Measurements from ENCODE around the gene LYZL6.
"Not testable (repeated sequence)": the region's sequence is repeated elsewhere in the genome, so short reads cannot be mapped to it uniquely, and the experiment has no call there.

Gene LYZL6

DNA sequence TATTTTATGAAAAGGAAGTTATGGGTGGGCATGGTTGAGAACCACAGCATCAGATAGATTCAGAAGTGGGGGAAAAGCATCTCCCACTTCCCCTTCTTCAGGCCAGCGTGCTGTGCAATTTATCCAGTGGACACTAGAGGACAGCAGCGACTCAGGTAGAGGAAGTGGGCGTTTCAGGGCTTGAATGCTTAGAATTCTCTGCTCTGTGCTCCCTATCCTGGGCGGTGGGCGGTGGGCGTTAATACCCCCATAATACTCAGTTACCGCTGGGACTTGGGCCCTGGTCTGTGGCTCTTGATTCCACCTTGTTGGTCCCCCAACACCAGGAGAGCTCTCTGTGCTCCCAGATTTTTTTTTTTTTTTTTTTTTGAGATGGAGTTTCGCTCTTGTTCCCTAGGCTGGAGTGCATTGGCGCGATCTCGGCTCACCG, 3.7 kb upstream of the LYZL6 start:
- TF ChIP-seq, protein P1, sequence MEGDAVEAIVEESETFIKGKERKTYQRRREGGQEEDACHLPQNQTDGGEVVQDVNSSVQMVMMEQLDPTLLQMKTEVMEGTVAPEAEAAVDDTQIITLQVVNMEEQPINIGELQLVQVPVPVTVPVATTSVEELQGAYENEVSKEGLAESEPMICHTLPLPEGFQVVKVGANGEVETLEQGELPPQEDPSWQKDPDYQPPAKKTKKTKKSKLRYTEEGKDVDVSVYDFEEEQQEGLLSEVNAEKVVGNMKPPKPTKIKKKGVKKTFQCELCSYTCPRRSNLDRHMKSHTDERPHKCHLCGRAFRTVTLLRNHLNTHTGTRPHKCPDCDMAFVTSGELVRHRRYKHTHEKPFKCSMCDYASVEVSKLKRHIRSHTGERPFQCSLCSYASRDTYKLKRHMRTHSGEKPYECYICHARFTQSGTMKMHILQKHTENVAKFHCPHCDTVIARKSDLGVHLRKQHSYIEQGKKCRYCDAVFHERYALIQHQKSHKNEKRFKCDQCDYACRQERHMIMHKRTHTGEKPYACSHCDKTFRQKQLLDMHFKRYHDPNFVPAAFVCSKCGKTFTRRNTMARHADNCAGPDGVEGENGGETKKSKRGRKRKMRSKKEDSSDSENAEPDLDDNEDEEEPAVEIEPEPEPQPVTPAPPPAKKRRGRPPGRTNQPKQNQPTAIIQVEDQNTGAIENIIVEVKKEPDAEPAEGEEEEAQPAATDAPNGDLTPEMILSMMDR (IDR thresholded peaks at IDR 0.05; ENCODE audit: low read length, missing control alignments) = peak; percentile 87
- DNase-seq (ENCODE audit: low read depth) = peak; percentile 52
- peak overlapping the region; percentile 2 for H3K4me3 ChIP-seq (replicated peaks; ENCODE audit: low read depth, low read length)

DNA sequence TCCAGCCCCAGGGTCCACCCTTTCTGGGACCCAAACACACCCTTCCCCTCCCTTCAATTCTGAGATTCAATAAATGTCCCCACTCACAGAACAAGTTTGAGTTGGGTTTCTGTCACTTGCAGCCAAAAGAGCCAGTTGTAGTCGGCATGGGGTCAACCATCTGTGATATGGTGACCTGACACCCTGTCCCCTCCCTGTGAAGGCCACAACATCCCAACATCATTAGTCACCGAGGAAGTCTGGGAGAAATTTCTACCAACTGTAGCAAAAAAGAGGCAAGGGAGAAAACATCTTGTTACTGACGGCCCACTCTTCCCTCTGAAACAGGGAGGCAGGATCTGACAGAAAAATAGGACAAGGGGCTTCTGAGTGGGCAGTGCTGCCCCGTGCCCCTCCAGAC, 638 bp upstream of the LYZL6 start:
- H3K4me3 ChIP-seq (replicated peaks; ENCODE audit: low read depth, low read length) = no peak overlapping the region
- TF ChIP-seq, protein P1 (IDR thresholded peaks at IDR 0.05; ENCODE audit: low read length, missing control alignments) = no peak
- no peak for DNase-seq (ENCODE audit: low read depth)

DNA sequence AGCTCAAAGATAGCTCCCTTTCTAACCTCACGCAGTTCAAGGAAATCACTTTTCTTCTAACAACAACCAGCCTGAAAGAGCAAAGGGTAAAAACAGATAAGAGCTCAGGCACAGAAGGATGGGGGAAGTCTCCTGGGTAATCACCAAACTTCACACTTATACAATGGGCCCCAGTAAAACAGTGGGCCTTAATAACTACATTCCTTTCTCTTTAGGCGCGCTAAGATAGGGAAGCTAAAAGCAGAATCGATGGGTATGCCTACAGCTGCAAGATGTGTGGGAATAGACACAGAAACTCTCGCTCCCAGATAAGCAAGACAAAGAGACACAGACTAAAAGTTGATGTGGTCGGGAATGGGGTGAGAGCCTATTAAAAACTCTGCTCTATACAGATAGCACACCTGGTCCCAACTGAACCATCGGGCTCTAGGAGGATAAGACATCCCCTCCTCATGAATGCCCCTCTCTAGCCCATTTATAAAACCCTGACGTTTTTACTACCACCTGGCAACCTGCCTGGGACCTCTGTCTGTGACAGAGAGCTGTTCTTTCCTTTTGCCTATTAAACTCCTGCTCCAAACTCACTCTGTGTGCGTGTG, 826 bp downstream of the LYZL6 start:
- no peak overlapping the region for H3K4me3 ChIP-seq (replicated peaks; ENCODE audit: low read depth, low read length)
- DNase-seq (ENCODE audit: low read depth) = no peak
- TF ChIP-seq, protein P1 (IDR thresholded peaks at IDR 0.05; ENCODE audit: low read length, missing control alignments) = no peak

DNA sequence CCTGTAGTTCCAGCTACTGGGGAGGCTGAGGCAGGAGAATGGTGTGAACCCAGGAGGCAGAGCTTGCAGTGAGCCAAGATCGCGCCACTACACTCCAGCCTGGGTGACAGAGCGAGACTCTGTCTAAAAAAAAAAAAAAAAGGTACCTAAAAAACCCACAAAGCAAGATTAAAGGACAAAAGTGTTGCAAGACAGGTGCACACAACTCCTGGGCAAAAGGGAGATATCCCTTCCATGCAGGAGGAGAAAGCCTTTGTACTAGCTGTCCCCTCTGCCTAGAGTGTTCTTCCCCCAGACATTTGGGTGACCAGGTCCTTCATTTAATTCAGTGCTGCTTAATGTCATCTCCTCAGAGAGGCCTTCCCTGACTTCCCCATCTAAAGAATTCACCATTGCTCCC, 5.0 kb downstream of the LYZL6 start:
- not testable (repeated sequence) for H3K4me3 ChIP-seq (replicated peaks; ENCODE audit: low read depth, low read length); DNase-seq (ENCODE audit: low read depth)

DNA sequence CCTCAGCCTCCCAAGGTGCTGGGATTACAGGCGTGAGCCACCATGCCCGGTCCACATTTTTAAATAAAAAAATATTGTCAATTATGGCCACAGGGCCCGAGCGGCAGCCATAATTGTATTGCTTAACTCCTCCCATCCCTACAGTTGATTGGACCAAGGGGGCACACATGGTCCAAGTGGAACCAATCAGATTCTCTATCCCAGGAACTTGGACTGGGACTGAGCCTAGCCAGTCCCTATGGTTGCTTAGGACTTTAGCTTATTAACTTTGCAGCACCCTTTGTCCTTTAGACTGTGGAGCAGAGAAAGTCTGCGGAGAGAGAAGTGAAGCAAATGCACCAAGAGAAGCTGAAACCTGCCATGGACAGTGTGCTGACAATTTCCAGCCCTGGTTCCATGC, 7.5 kb downstream of the LYZL6 start:
- no peak for DNase-seq (ENCODE audit: low read depth)
- H3K4me3 ChIP-seq (replicated peaks; ENCODE audit: low read depth, low read length) = no peak overlapping the region
- TF ChIP-seq, protein P1 (IDR thresholded peaks at IDR 0.05; ENCODE audit: low read length, missing control alignments) = no peak

DNA sequence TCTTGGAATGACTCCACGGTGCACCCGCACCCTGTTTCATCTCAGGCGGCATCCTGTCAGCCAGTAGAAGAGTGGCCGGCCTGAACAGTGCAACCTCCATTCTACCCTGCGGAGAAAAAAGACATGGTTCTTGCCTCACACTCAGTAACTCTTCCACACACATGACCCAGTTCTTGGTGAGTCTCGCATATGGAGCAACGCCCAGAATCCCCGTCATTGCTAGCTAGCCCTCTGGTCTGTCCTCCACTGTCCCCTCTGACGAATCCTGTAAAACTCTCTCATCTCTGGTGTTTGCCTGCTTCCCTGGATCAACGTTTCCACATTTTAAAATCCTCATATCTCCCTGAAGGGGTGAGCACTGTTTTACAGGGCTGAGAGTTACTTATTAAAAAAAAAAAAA, 8.8 kb downstream of the LYZL6 start:
- no peak overlapping the region for H3K4me3 ChIP-seq (replicated peaks; ENCODE audit: low read depth, low read length)
- TF ChIP-seq, protein P1 (IDR thresholded peaks at IDR 0.05; ENCODE audit: low read length, missing control alignments) = no peak
- DNase-seq (ENCODE audit: low read depth) = peak; percentile 36

DNA sequence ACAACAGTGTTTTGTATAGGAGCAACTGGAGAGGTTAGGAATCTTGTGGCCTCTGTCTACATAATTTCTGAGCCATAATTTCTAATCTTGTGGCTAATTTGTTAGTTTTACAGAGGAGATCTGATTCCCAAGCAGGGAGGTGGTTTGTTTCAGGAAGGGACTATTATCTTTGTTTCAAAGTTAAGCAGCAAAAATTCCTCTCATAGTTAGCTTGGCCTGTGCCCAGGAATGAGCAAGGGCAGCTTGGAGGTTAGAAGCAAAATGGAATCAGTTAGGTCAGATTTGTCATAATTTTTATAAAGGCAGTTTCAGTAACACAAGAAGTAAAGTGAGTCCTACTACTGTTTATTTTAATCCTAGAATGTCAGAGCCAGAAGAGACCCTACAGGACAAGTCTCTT, 10.9 kb downstream of the LYZL6 start:
- TF ChIP-seq, protein P1 (IDR thresholded peaks at IDR 0.05; ENCODE audit: low read length, missing control alignments) = no peak
- DNase-seq (ENCODE audit: low read depth) = peak; percentile 33
- H3K4me3 ChIP-seq (replicated peaks; ENCODE audit: low read depth, low read length) = no peak overlapping the region
